Keratinocyte (primary cell): ENCODE data around the gene PRICKLE4.

ENCODE experiments used
- EZH2 ChIP-seq: IDR thresholded peaks from one replicate; pipeline ENCODE4 v1.6.1; 2012; ENCODE audit warnings: inconsistent platforms, mild to moderate bottlenecking, low read length, moderate library complexity
- TF ChIP-seq, protein P1 (sequence below), 3 experiments: IDR thresholded peaks in 1 of 3; conservative IDR thresholded peaks in 1 of 3; optimal IDR thresholded peaks in 1 of 3; 2 replicates in 2 of 3; 3 replicates in 1 of 3; pipeline versions ENCODE3 to v1.5.1; 2011; ENCODE audit warnings: low read length in 3 of 3, mild to moderate bottlenecking in 3 of 3, moderate library complexity in 2 of 3, control low read depth in 1 of 3, inconsistent platforms in 1 of 3; ENCODE audit not compliant: insufficient read depth in 2 of 3; ENCODE audit errors: extremely low read depth in 1 of 3

DNA sequence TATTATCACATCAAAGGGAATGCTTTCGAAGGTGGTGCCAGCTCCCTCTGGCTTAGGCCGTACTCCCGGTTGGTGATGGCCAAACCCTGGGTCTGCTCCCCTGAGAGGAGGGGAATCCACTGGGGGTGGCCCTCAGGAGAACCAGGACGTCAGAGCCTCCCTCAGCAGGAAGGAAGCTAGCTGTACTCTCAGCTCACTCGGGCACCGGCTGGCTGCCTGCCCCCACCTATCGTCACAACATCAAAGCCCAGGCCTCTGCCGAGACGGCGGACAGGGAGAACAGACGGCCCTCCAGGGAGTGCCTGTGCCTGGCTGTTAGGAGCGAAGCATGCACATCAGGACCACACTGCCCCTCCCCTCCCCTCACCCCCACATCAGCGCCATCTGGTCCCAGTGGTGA, 24.2 kb upstream of the PRICKLE4 start:
- TF ChIP-seq, protein P1, sequence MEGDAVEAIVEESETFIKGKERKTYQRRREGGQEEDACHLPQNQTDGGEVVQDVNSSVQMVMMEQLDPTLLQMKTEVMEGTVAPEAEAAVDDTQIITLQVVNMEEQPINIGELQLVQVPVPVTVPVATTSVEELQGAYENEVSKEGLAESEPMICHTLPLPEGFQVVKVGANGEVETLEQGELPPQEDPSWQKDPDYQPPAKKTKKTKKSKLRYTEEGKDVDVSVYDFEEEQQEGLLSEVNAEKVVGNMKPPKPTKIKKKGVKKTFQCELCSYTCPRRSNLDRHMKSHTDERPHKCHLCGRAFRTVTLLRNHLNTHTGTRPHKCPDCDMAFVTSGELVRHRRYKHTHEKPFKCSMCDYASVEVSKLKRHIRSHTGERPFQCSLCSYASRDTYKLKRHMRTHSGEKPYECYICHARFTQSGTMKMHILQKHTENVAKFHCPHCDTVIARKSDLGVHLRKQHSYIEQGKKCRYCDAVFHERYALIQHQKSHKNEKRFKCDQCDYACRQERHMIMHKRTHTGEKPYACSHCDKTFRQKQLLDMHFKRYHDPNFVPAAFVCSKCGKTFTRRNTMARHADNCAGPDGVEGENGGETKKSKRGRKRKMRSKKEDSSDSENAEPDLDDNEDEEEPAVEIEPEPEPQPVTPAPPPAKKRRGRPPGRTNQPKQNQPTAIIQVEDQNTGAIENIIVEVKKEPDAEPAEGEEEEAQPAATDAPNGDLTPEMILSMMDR (optimal IDR thresholded peaks at IDR 0.05 in 1 of 3, IDR thresholded peaks at IDR 0.05 in 1 of 3, conservative IDR thresholded peaks at IDR 0.05 in 1 of 3; ENCODE audit: extremely low read depth in 1 of 3, insufficient read depth in 2 of 3, low read length in 3 of 3) = no peak
- TF ChIP-seq EZH2 = no peak
